Natural killer cell (primary cell): ENCODE data around the gene NFIB. TPM values are rescaled to one million over a fixed set of nuclear protein-coding genes. Genes with fewer than 3 reads are reported as not detected.

Experiments used
- ATAC-seq, 3 donors: fragments of 150-1000 bp in 2 of 3; fragments of 200-7000 bp in 1 of 3; cut with Tn5 transposase; 1 replicate in 1 of 3; 2 replicates in 2 of 3; pipeline ENCODE4 v1.10.0; 2021; ENCODE audit warnings: mild to moderate bottlenecking in 2 of 3, moderate library complexity in 2 of 3
- DNase-seq, 2 donors: peaks; one replicate each; pipeline versions ENCODE4 v3.0.0 to v3.0.0-alpha.2; 2013 to 2021; ENCODE audit warnings: mixed read lengths in 1 of 2
- H3K27ac ChIP-seq: one replicate; pipeline ENCODE4 v1.5.1; 2013; ENCODE audit warnings: mild to moderate bottlenecking, low read length
- H3K27me3 ChIP-seq: one replicate; pipeline ENCODE4 v1.6.1; 2013; ENCODE audit warnings: low read length; ENCODE audit not compliant: control insufficient read depth, insufficient read depth
- H3K36me3 ChIP-seq: one replicate; pipeline ENCODE4 v1.6.1; 2013; ENCODE audit warnings: low read length; ENCODE audit not compliant: control insufficient read depth, insufficient read depth
- H3K4me1 ChIP-seq: one replicate; pipeline ENCODE4 v1.6.1; 2013; ENCODE audit warnings: low read length; ENCODE audit not compliant: control insufficient read depth, insufficient read depth
- H3K4me3 ChIP-seq: one replicate; pipeline ENCODE4 v1.5.1; 2013; ENCODE audit warnings: low read length
- H3K9me3 ChIP-seq: one replicate; pipeline ENCODE4 v1.6.1; 2013; ENCODE audit warnings: low read length; ENCODE audit not compliant: control insufficient read depth, insufficient read depth
- H3K27ac Mint-ChIP-seq, 2 donors: one replicate each; pipeline ENCODE4 v1.8.0; 2022; ENCODE audit warnings: mild to moderate bottlenecking in 2 of 2, mixed read lengths in 2 of 2, moderate library complexity in 1 of 2
- H3K27me3 Mint-ChIP-seq, 2 donors: one replicate each; pipeline ENCODE4 v1.8.0; 2022; ENCODE audit warnings: low read depth in 2 of 2, mixed read lengths in 2 of 2
- H3K36me3 Mint-ChIP-seq: one replicate; pipeline ENCODE4 v1.8.0; 2022; ENCODE audit warnings: mixed read lengths
- H3K4me1 Mint-ChIP-seq, 2 donors: one replicate each; pipeline ENCODE4 v1.8.0; 2022; ENCODE audit warnings: mixed read lengths in 2 of 2
- H3K4me3 Mint-ChIP-seq: one replicate; pipeline ENCODE4 v1.8.0; 2022; ENCODE audit warnings: mild to moderate bottlenecking, moderate library complexity, mixed read lengths
- H3K9me3 Mint-ChIP-seq, 2 donors: one replicate each; pipeline ENCODE4 v1.8.0; 2022; ENCODE audit warnings: mixed read lengths in 2 of 2
- WGBS: methylation state at CpG from one replicate; pipeline ENCODE4 v1.1.7; 2013; ENCODE audit warnings: missing lambda C conversion rate; ENCODE audit not compliant: insufficient coverage; 5-methylcytosine and 5-hydroxymethylcytosine counted together
- intact Hi-C: fragments of 100-400 bp; cut with micrococcal nuclease; formaldehyde crosslinking; loops from one replicate; pipeline ENCODE4 v1.14.2; 2022
- total RNA-seq, 4 donors: library from RNA; stranded (reverse); fragments of 120-200 nt in 1 of 4; gene quantifications; one replicate each; pipeline versions ENCODE4 v1.2.3 to v1.2.4, GENCODE V29; 2013 to 2022
- TF ChIP-seq, protein P1 (sequence below): fragments of 200-600 bp; IDR thresholded peaks from one replicate; pipeline ENCODE4 v1.8.0; 2022; ENCODE audit warnings: antibody characterized with exemption

The NFIB gene
- total RNA-seq, 3 donors from 2014 or later (not counting 1 experiment from before 2014, with no cell fraction given): 0.20 to 0.21 TPM; not detected in 1

DNA sequence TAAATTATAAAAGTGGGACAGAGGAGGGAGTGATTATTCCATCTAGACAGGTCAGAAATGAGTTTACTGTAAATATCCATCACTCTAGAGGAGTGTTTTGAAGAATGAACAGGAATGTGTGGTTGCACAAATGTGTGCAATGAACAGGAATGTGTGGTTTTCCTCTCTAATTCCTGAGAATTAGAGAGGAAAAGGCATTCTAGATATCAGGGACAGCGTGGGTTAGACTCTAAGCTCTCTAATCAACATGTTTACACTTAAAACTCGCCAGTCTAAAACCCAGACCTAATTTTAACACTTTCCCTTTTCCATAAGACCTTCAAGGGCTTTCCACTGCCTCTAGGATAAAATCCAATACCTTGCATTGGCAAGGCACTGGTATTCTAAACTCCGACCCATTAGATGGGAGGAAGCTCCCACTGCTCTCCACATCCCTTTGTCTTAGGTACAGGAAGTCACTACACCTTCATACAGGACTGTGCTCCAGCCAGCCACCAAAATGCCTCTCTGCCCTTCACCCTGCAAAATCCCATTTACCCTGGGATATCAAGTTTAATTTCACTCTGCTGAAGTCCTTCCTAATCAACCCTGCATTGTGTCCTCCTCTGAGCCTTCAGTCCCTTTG is 67.9 kb downstream of the NFIB start:
- Histone ChIP-seq H3K4me3 (no peak overlapping the region), H3K27ac (no peak overlapping the region), H3K4me1 (no peaks in the 10 kb centered on the region), H3K27me3 (peaks cover 2% of the 10 kb centered on the region), H3K9me3 (no peaks in the 10 kb centered on the region), H3K36me3 (no peaks in the 10 kb centered on the region)
- H3K27ac Mint-ChIP-seq: no peak overlapping the region
- WGBS: 51% methylated on average over 3 of the region's 3 CpGs
- DNase-seq: no peak
- H3K4me3 Mint-ChIP-seq: no peak overlapping the region
- H3K27me3 Mint-ChIP-seq: no peaks in the 10 kb centered on the region
- H3K9me3 Mint-ChIP-seq: peaks cover 0 to 2% of the 10 kb centered on the region in 2 donors
- no peak for ATAC-seq
- no peaks in the 10 kb centered on the region for H3K36me3 Mint-ChIP-seq
- H3K4me1 Mint-ChIP-seq: no peaks in the 10 kb centered on the region
- intact Hi-C loops: no loop called here
- TF ChIP-seq, protein P1, sequence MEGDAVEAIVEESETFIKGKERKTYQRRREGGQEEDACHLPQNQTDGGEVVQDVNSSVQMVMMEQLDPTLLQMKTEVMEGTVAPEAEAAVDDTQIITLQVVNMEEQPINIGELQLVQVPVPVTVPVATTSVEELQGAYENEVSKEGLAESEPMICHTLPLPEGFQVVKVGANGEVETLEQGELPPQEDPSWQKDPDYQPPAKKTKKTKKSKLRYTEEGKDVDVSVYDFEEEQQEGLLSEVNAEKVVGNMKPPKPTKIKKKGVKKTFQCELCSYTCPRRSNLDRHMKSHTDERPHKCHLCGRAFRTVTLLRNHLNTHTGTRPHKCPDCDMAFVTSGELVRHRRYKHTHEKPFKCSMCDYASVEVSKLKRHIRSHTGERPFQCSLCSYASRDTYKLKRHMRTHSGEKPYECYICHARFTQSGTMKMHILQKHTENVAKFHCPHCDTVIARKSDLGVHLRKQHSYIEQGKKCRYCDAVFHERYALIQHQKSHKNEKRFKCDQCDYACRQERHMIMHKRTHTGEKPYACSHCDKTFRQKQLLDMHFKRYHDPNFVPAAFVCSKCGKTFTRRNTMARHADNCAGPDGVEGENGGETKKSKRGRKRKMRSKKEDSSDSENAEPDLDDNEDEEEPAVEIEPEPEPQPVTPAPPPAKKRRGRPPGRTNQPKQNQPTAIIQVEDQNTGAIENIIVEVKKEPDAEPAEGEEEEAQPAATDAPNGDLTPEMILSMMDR: no peak

DNA sequence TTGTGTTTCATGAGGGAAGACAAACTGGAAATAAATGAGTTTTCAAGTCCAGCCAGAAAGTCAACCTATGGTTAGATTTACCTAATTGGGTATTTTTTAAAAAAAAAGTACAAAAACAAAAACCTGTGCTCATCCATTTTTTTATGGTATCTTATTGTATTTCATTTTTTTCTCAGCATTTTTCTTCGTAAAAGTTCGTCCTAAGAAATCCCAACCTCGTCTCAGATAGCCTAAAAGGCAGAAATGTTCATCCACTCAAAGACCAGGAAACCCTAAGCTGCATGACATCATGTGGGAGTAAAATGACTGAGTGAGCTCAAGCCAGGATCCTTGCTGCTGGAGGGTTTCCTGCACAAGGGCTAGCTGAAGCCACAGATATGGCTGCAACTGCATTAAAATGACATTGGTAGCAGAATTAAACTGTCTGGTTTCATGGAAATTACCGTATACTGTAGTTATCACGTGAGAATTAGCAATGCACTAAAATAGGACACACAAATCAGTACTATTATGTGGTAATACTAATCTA is 70.4 kb downstream of the NFIB start:
- no peak overlapping the region for H3K4me3 Mint-ChIP-seq
- ATAC-seq: no peak
- H3K27ac Mint-ChIP-seq: no peak overlapping the region

DNA sequence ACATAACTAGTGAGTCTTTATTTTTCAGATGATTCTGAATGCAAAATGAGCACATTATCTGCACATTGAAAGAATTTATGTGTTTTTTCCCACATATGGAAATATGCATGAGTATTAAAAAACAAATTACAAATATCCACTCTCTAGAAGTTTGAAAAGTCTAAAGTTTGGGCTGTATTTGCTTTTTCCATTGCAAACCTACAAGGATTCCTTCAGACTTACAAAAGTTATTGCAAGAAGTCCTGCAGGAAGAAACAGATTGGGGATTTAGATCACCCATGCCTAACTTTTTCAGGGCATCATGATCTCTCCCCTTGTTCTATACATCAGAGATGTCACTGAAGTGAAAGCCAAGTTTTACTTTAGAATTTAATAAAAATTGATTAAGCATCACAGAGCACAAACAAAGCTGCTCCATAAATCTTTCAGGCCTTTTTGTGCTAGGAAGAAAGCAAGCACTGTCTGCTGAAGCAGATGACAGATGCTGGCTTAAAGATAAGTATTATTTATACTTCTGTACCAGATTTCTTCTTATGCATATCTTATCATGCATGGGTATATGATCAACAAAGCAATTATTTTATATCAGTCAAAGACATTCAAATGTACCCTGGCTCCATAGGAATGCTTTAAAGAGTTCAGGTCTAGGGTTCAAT is 71.7 kb downstream of the NFIB start:
- DNase-seq (no peak), ATAC-seq (no peak)
- TF ChIP-seq, protein P1: no peak

More for the DNA sequence above, 70.4 kb downstream of the NFIB start:
- no peaks in the 10 kb centered on the region for H3K9me3 ChIP-seq
- 97% methylated on average over 3 of the region's 5 CpGs for WGBS
- no peaks in the 10 kb centered on the region for H3K4me1 ChIP-seq
- H3K4me3 ChIP-seq: no peak overlapping the region
- intact Hi-C loops: no loop called here
- H3K27me3 ChIP-seq: no peaks in the 10 kb centered on the region
- no peaks in the 10 kb centered on the region for H3K36me3 ChIP-seq
- Mint-ChIP-seq H3K27me3 (no peaks in the 10 kb centered on the region), H3K36me3 (no peaks in the 10 kb centered on the region), H3K4me1 (no peaks in the 10 kb centered on the region), H3K9me3 (peaks cover 0 to 2% of the 10 kb centered on the region in 2 donors)
- H3K27ac ChIP-seq: no peak overlapping the region
- TF ChIP-seq, protein P1: no peak
- DNase-seq: no peak

More for the DNA sequence above, 71.7 kb downstream of the NFIB start:
- H3K36me3 Mint-ChIP-seq: no peaks in the 10 kb centered on the region
- Histone ChIP-seq H3K36me3 (no peaks in the 10 kb centered on the region), H3K4me1 (no peaks in the 10 kb centered on the region), H3K27ac (no peak overlapping the region), H3K9me3 (no peaks in the 10 kb centered on the region), H3K27me3 (no peaks in the 10 kb centered on the region), H3K4me3 (no peak overlapping the region)
- peaks cover 0 to 7% of the 10 kb centered on the region in 2 donors for H3K9me3 Mint-ChIP-seq
- H3K27ac Mint-ChIP-seq: no peak overlapping the region
- intact Hi-C loops: no loop called here
- H3K4me1 Mint-ChIP-seq: no peaks in the 10 kb centered on the region
- no peaks in the 10 kb centered on the region for H3K27me3 Mint-ChIP-seq
- no peak overlapping the region for H3K4me3 Mint-ChIP-seq
